Spleen (tissue), 11 donors: ENCODE results near the gene DDX27. TPM values are rescaled to one million over a fixed set of nuclear protein-coding genes. Genes with fewer than 3 reads are reported as not detected.
A peak's percentile ranks its signal among the peaks of the same experiment; 100 is the strongest.

Experiments used
- DNase-seq: peaks from one replicate; pipeline ENCODE4 v3.0.0-alpha.2; 2020
- H3K27ac ChIP-seq, 8 donors: fragments of 200-600 bp; sonication (generic) in 7 of 8; 1 replicate in 4 of 8; 2 replicates in 4 of 8; pipeline versions ENCODE4 v1.5.0 to v1.8.0; 2016 to 2021; ENCODE audit warnings: inconsistent platforms in 4 of 8, mild to moderate bottlenecking in 4 of 8, moderate library complexity in 1 of 8
- H3K27me3 ChIP-seq, 7 donors: fragments of 200-600 bp; sonication (generic) in 6 of 7; replicated peaks in 1 of 7; 1 replicate in 4 of 7; 2 replicates in 3 of 7; pipeline versions ENCODE4 v1.5.0 to v1.8.0; 2016 to 2021; ENCODE audit warnings: inconsistent platforms in 3 of 7, mild to moderate bottlenecking in 1 of 7
- H3K36me3 ChIP-seq, 6 donors: fragments of 200-600 bp; sonication (generic) in 5 of 6; 1 replicate in 4 of 6; 2 replicates in 2 of 6; pipeline versions ENCODE4 v1.5.0 to v1.8.0; 2016 to 2021; ENCODE audit warnings: inconsistent platforms in 2 of 6
- H3K4me1 ChIP-seq, 6 donors: fragments of 200-600 bp; sonication (generic) in 5 of 6; 1 replicate in 3 of 6; 2 replicates in 3 of 6; pipeline versions ENCODE4 v1.5.0 to v1.8.0; 2016 to 2021; ENCODE audit warnings: inconsistent platforms in 3 of 6
- H3K4me3 ChIP-seq, 8 donors: fragments of 200-600 bp; sonication (generic) in 7 of 8; 1 replicate in 4 of 8; 2 replicates in 4 of 8; pipeline versions ENCODE4 v1.5.0 to v1.8.0; 2016 to 2021; ENCODE audit warnings: inconsistent platforms in 4 of 8, mild to moderate bottlenecking in 4 of 8, moderate library complexity in 2 of 8
- H3K9me3 ChIP-seq, 8 donors: fragments of 200-600 bp; sonication (generic) in 7 of 8; 1 replicate in 4 of 8; 2 replicates in 4 of 8; pipeline versions ENCODE4 v1.5.0 to v1.8.0; 2016 to 2021; ENCODE audit warnings: inconsistent platforms in 4 of 8
- POLR2A ChIP-seq, 3 donors: fragments of 450-650 bp; IDR thresholded peaks; one replicate each; pipeline ENCODE4 v1.5.1; 2017; ENCODE audit warnings: antibody characterized with exemption in 3 of 3, mild to moderate bottlenecking in 1 of 3
- POLR2AphosphoS5 ChIP-seq, 3 donors: sonication (generic); formaldehyde crosslinking; IDR thresholded peaks; one replicate each; pipeline ENCODE4 v1.5.1; 2017; ENCODE audit warnings: antibody characterized with exemption in 3 of 3
- WGBS, 5 donors: extraction: QIAGEN DNeasy Blood & Tissue Kit in 3 of 5; methylation state at CpG; one replicate each; pipeline versions ENCODE4 v1.1.5 to v1.1.7; 2013 to 2018; 5-methylcytosine and 5-hydroxymethylcytosine counted together
- intact Hi-C: fragments of 100-400 bp; cut with DNase I; formaldehyde crosslinking; loops from one replicate; pipeline ENCODE4 v1.15.0; 2023; ENCODE audit warnings: low total_unique reads
- polyA plus RNA-seq, 3 donors: library from polyadenylated mRNA; stranded (reverse); fragments of 200-250 nt; gene quantifications; one replicate each; pipeline ENCODE4 v1.2.1, GENCODE V29; 2013
- total RNA-seq, 7 donors: library from RNA; depleted of rRNA in 3 of 7; stranded (reverse); fragments of >200 nt in 3 of 7; fragmentation: NEBNext Ultra II Directional in 4 of 7; extraction: Animal tissue kit (Norgen Biotek cat#: 25700) in 4 of 7; gene quantifications; one replicate each; pipeline versions ENCODE4 v1.1.0 to v1.2.1, GENCODE V29; 2016 to 2021
- TF ChIP-seq, protein P1 (sequence below), 11 experiments: fragments of 200-600 bp in 7 of 11; fragments of 450-650 bp in 4 of 11; sonication (generic) in 4 of 11; IDR thresholded peaks in 8 of 11; conservative IDR thresholded peaks in 3 of 11; 1 replicate in 7 of 11; 2 replicates in 4 of 11; pipeline versions ENCODE4 v1.4.0 to v1.8.0; 2016 to 2021; ENCODE audit warnings: antibody characterized with exemption in 11 of 11, inconsistent platforms in 4 of 11, mild to moderate bottlenecking in 1 of 11
- donor health status: healthy with polysubstance abuse.
- donor health status: DM: no; HTN: no; CAD: no; lungs with moderate emphysema.
- donor health status: DM: no; HTN: no; CAD: no.
- donor health status: Bipolar disorder and iron deficiency.
- donor health status: healthy.
- donor health status: DM: no; HTN: no; CAD: no.
- donor health status: DM: yes; HTN: yes; CAD: no.

DDX27 gene
- total and polyA plus RNA-seq, 10 donors = 30.2 to 39.0 (median 36.0) TPM

DNA sequence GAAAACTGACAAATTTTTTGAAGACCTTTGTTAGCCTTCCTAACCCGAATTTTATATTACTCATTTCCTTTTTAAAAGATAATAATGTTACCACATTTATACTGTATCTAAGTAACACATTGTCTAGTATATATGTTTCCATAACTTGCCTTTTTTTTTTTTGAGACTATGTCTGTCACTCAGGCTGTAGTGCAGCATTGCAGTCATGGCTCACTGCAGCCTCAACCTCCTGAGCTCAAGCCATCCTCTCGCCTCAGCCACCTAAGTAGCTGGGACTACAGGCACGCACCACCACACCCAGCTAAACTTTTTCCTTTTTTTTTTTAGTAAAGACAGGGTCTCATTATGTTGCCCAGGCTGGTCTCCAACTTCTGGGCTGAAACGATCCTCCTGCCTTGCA, 40.1 kb downstream of the DDX27 start:
- intact Hi-C loops = no loop called here
- no peak for DNase-seq
- WGBS, 5 donors = 60 to 81% (median 74%) methylated on average over 4 of the region's 4 CpGs
- Histone ChIP-seq H3K27ac (no peak overlapping the region), H3K9me3 (no peaks in the 10 kb centered on the region), H3K4me1 (no peaks in the 10 kb centered on the region), H3K4me3 (no peak overlapping the region), H3K36me3 (peaks cover 12 to 100% (median 100%) of the 10 kb centered on the region in 6 donors), H3K27me3 (no peaks in the 10 kb centered on the region)
- TF ChIP-seq, protein P1, sequence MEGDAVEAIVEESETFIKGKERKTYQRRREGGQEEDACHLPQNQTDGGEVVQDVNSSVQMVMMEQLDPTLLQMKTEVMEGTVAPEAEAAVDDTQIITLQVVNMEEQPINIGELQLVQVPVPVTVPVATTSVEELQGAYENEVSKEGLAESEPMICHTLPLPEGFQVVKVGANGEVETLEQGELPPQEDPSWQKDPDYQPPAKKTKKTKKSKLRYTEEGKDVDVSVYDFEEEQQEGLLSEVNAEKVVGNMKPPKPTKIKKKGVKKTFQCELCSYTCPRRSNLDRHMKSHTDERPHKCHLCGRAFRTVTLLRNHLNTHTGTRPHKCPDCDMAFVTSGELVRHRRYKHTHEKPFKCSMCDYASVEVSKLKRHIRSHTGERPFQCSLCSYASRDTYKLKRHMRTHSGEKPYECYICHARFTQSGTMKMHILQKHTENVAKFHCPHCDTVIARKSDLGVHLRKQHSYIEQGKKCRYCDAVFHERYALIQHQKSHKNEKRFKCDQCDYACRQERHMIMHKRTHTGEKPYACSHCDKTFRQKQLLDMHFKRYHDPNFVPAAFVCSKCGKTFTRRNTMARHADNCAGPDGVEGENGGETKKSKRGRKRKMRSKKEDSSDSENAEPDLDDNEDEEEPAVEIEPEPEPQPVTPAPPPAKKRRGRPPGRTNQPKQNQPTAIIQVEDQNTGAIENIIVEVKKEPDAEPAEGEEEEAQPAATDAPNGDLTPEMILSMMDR (IDR thresholded peaks at IDR 0.05 in 8 of 11, conservative IDR thresholded peaks at IDR 0.05 in 3 of 11) = no peak
- peak in 1 of 3 donors; percentile 15 for TF ChIP-seq POLR2AphosphoS5 (IDR thresholded peaks at IDR 0.05)

DNA sequence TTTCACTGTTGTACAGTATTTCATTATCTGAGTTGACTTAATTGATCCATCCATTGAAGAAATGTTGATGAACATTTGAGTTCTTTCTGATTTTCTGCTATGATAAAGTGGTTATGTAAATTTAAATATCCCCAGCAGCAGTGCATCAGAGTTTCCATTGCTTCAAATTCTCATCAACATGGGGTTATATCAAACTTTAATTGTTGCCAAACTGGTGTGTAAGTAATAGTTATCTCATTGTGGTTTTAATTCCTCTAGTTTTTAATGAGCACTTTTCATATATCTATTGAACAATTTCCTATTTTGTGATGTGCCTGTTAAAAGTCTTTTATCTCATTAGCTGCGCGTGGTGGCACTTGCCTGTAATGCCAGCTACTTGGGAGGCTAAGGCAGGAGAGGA, 40.6 kb downstream of the DDX27 start:
- peaks cover 12 to 100% (median 100%) of the 10 kb centered on the region in 6 donors for H3K36me3 ChIP-seq

DNA sequence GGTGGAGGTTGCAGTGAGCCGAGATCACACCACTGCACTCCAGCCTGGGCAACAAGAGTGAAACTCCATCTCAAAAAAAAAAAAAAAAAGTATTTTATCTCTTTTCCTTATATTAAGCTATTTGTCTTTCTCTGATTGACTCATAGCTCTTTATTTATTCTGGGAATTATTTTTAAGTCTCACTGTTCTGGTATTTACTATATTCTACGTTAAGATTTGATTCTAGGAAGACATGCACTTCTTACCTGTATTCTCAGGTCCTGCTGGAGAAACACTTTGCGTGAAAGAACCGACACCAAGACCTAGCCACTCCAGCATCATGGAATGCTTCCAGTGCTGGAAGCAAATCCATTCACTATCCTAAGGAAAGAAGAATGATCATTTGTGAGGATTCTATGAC, 41.0 kb downstream of the DDX27 start:
- Histone ChIP-seq H3K4me3 (no peak overlapping the region), H3K4me1 (peaks cover 0 to 2% (median 0%) of the 10 kb centered on the region in 6 donors), H3K27me3 (no peaks in the 10 kb centered on the region), H3K27ac (no peak overlapping the region), H3K9me3 (no peaks in the 10 kb centered on the region), H3K36me3 (peaks cover 12 to 100% (median 100%) of the 10 kb centered on the region in 6 donors)
- intact Hi-C loops = no loop called here
- DNase-seq = no peak
- WGBS, 5 donors = 86 to 96% (median 90%) methylated on average over 4 of the region's 4 CpGs
- TF ChIP-seq POLR2AphosphoS5 (IDR thresholded peaks at IDR 0.05) = no peak
- TF ChIP-seq, protein P1 (IDR thresholded peaks at IDR 0.05 in 8 of 11, conservative IDR thresholded peaks at IDR 0.05 in 3 of 11) = no peak
- no peak for TF ChIP-seq POLR2A (IDR thresholded peaks at IDR 0.05)

More for the DNA sequence above, 40.6 kb downstream of the DDX27 start:
- no peaks in the 10 kb centered on the region for H3K4me1 ChIP-seq
- TF ChIP-seq, protein P1 (IDR thresholded peaks at IDR 0.05 in 8 of 11, conservative IDR thresholded peaks at IDR 0.05 in 3 of 11) = no peak
- TF ChIP-seq POLR2A (IDR thresholded peaks at IDR 0.05) (no peak), POLR2AphosphoS5 (IDR thresholded peaks at IDR 0.05) (no peak)
- DNase-seq = no peak
- no peak overlapping the region for H3K4me3 ChIP-seq
- no peak overlapping the region for H3K27ac ChIP-seq
- H3K9me3 ChIP-seq = no peaks in the 10 kb centered on the region
- H3K27me3 ChIP-seq = no peaks in the 10 kb centered on the region
- 90 to 99% (median 95%) methylated on average over 2 of the region's 2 CpGs for WGBS, 5 donors
- intact Hi-C loops = no loop called here

DNA sequence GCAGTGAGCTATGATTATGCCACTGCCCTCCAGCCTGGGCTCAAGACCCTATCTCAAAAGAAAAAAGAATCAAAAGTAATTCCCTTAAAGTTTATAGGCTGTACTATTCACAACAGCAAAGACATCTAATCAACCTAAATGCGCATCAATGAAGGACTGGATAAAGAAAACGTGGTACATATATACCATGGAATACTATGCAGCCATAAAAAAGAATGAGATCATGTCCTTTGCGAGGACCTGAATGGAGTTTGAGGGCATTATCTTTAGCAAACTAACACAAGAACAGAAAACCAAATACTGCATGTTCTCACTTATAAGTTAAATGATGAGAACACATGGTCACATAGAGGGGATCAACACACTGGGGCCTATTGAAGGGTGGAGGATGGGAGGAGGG, 42.0 kb downstream of the DDX27 start:
- TF ChIP-seq POLR2A (IDR thresholded peaks at IDR 0.05) (no peak), POLR2AphosphoS5 (IDR thresholded peaks at IDR 0.05) (no peak)
- TF ChIP-seq, protein P1 (IDR thresholded peaks at IDR 0.05 in 8 of 11, conservative IDR thresholded peaks at IDR 0.05 in 3 of 11) = no peak
- intact Hi-C loops = no loop called here
- no peak overlapping the region for H3K27ac ChIP-seq
- WGBS, 5 donors = 96 to 99% (median 98%) methylated on average over 3 of the region's 3 CpGs
- H3K4me1 ChIP-seq = peaks cover 2 to 12% (median 6%) of the 10 kb centered on the region in 6 donors
- peaks cover 9 to 100% (median 99%) of the 10 kb centered on the region in 6 donors for H3K36me3 ChIP-seq
- no peak overlapping the region for H3K4me3 ChIP-seq
- no peak for DNase-seq
- H3K27me3 ChIP-seq = no peaks in the 10 kb centered on the region
- no peaks in the 10 kb centered on the region for H3K9me3 ChIP-seq
